BJ (cell line): ENCODE results near the gene ROR1. TPM values are rescaled to one million over a fixed set of nuclear protein-coding genes. Genes with fewer than 3 reads are reported as not detected.
A peak's percentile ranks its signal among the peaks of the same experiment; 100 is the strongest.

Source experiments
- CTCF ChIA-PET: fragments of 350-600 bp; formaldehyde crosslinking; extraction: SDS; loops from one replicate; lab custom pipeline; 2021; ENCODE audit warnings: antibody characterized with exemption, inconsistent platforms; lab: Yijun Ruan, JAX
- POLR2A ChIA-PET: fragments of 300-600 bp; sonication (Branson Sonifier 250); formaldehyde crosslinking; extraction: SDS; loops from one replicate; lab custom pipeline; 2021; ENCODE audit warnings: antibody characterized with exemption; lab: Charles Lee
- DNase-seq: peaks from one replicate; pipeline ENCODE4 v3.0.0-alpha.2; 2011; ENCODE audit warnings: low read depth
- H3K27me3 ChIP-seq: 2 replicates; pipeline ENCODE4 v1.6.0; 2011; ENCODE audit warnings: low read length; ENCODE audit not compliant: control insufficient read depth, insufficient read depth
- H3K36me3 ChIP-seq: 2 replicates; pipeline ENCODE4 v1.5.1; 2011; ENCODE audit warnings: low read length; ENCODE audit not compliant: control insufficient read depth, insufficient read depth
- H3K4me3 ChIP-seq: 2 replicates; pipeline ENCODE4 v1.5.1; 2011; ENCODE audit warnings: low read depth, mild to moderate bottlenecking, control low read depth, low read length
- polyA plus RNA-seq: library from polyadenylated mRNA; depleted of rRNA; stranded (reverse); fragments of >200 nt; gene quantifications from 2 replicates; pipeline ENCODE4 v1.2.3, GENCODE V29; 2011
- TF ChIP-seq, protein P1 (sequence below): IDR thresholded peaks from 2 replicates; pipeline ENCODE4 v1.5.1; 2011; ENCODE audit warnings: low read depth, mild to moderate bottlenecking, control low read depth, inconsistent platforms, low read length, moderate library complexity; ENCODE audit not compliant: insufficient read depth

Gene ROR1
- polyA plus RNA-seq, 1 experiment: 4.6 TPM

DNA sequence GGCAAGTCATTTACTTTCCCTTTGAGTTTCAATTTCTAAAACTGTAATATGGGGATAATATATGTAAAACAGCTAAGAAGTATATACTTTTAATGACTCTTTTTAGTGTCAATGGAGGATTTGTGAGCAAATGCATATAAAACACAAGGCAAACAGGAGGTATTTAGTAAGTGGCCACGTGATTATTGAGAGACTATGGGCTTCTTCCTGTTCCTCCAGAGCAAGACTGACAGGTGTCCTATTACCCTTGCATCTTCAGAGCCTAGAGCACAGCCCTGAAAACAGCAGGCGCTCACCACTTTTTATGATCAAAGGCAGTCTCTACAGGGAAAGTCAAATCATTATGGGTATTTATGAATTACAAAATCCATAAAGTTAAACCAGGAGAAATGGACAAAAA, 941 bp upstream of the ROR1 start:
- no peak for DNase-seq
- ChIA-PET CTCF (interaction anchor here (0.9 to 2.3 kb wide), 6 partner anchors 8 to 391 kb away, joined by 3 to 8 read pairs (median 4); no protein-coding TSS in a partner anchor), POLR2A (no interaction called here)
- Histone ChIP-seq H3K36me3 (no peaks in the 10 kb centered on the region), H3K27me3 (peaks cover 11% of the 10 kb centered on the region), H3K4me3 (no peak overlapping the region)
- TF ChIP-seq, protein P1, sequence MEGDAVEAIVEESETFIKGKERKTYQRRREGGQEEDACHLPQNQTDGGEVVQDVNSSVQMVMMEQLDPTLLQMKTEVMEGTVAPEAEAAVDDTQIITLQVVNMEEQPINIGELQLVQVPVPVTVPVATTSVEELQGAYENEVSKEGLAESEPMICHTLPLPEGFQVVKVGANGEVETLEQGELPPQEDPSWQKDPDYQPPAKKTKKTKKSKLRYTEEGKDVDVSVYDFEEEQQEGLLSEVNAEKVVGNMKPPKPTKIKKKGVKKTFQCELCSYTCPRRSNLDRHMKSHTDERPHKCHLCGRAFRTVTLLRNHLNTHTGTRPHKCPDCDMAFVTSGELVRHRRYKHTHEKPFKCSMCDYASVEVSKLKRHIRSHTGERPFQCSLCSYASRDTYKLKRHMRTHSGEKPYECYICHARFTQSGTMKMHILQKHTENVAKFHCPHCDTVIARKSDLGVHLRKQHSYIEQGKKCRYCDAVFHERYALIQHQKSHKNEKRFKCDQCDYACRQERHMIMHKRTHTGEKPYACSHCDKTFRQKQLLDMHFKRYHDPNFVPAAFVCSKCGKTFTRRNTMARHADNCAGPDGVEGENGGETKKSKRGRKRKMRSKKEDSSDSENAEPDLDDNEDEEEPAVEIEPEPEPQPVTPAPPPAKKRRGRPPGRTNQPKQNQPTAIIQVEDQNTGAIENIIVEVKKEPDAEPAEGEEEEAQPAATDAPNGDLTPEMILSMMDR: no peak

DNA sequence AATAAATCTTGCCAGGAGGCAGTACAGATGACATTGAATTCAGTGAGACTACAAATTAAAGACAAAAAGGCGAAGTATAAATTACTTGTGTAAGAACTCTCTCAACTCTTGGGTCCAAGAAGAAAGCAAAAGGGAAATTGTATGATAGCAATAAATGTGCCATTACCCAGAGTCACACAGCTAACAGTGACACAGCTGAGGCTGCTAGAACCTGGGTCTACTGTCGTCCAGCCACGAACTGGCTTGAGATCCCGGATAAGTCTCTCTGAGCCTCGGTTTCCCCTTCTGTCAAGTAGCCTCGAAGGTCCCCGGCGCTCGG, 362 bp upstream of the ROR1 start:
- Histone ChIP-seq H3K27me3 (peaks cover 11% of the 10 kb centered on the region), H3K4me3 (peak overlapping the region; percentile 60), H3K36me3 (no peaks in the 10 kb centered on the region)
- ChIA-PET POLR2A (interaction anchor here (0.7 kb wide), 1 partner anchor 287 kb away, joined by 10 read pairs; no protein-coding TSS in a partner anchor), CTCF (interaction anchor here (0.6 to 2.3 kb wide), 6 partner anchors 8 to 390 kb away, joined by 3 to 8 read pairs (median 4); no protein-coding TSS in a partner anchor)
- no peak for DNase-seq
- TF ChIP-seq, protein P1: no peak

DNA sequence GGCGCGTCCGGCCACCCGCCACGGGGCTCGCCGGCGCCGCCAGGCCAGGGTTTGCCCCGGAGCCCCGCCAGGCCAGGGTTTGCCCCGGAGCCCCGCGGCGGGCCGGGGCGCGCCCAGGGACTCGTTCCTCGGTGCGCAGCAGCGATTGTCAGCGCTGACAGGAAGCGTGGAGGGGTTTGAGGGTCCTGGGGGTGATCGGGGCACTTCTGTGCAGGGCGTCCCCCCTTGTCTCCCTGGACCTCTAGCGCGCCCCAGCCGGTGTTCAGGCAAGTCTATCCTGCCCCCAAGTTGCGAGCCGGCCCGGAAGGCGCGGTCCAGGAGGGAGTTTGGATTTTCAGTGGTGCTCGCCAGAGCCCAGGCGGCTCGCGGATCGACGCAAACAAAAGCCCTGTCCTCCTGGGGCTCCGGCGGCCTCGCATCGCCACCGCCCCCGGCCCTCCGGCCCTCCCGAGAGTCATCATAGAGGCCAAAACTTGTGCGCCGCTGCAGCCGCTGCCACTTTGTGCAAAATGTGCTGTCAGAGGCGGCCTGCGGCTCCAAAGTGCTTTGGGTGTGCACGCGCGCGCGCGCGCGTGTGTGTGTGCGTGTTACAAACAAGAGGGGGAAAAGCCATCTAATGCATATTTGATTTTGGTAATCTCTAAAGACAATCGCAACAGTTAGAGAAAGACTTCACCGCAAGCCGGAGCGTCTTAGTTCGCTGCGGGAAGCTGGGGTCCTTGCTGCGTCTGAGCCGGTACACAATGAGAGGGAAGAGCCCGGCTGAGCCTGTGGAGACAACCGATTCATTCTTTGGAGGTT, 1.0 kb downstream of the ROR1 start:
- Histone ChIP-seq H3K36me3 (no peaks in the 10 kb centered on the region), H3K27me3 (peaks cover 11% of the 10 kb centered on the region), H3K4me3 (peak overlapping the region; percentile 60)
- DNase-seq: no peak
- ChIA-PET CTCF (interaction anchor here (0.8 to 2.4 kb wide), 9 partner anchors 10 to 468 kb away, joined by 3 to 13 read pairs (median 3); no protein-coding TSS in a partner anchor), POLR2A (no interaction called here)
- TF ChIP-seq, protein P1: no peak

GRCh38 chr1:63775418-63776127, 1.8 kb downstream of the ROR1 start:
- Histone ChIP-seq H3K36me3 (no peaks in the 10 kb centered on the region), H3K4me3 (peak overlapping the region; percentile 60), H3K27me3 (peaks cover 11% of the 10 kb centered on the region)
- TF ChIP-seq, protein P1: no peak
- DNase-seq: no peak
- ChIA-PET CTCF (interaction anchor here (0.8 to 2.4 kb wide), 6 partner anchors 20 to 467 kb away, joined by 3 to 13 read pairs (median 3); no protein-coding TSS in a partner anchor), POLR2A (no interaction called here)

- Histone ChIP-seq H3K27me3 (peaks cover 6% of the 10 kb centered on the region), H3K36me3 (no peaks in the 10 kb centered on the region), H3K4me3 (no peak overlapping the region)
- ChIA-PET POLR2A (no interaction called here), CTCF (interaction anchor here (2.2 to 2.4 kb wide), 2 partner anchors 22 to 360 kb away, joined by 8 to 13 read pairs; no protein-coding TSS in a partner anchor)
- DNase-seq: no peak
- TF ChIP-seq, protein P1: no peak
Measured at GRCh38 chr1:63777286-63777685, 3.5 kb downstream of the ROR1 start.
